HCT116 (cell line): ENCODE results near the gene ABHD16B.

ENCODE experiments used
- CTCF ChIP-seq, 3 experiments: fragments of 200-600 bp in 1 of 3; sonication (generic) in 1 of 3; IDR thresholded peaks in 2 of 3; conservative IDR thresholded peaks in 1 of 3; 2 replicates each; pipeline ENCODE4 v1.5.1; 2012 to 2017; ENCODE audit warnings: low read depth in 2 of 3, low read length in 2 of 3, antibody characterized with exemption in 1 of 3, borderline replicate concordance in 1 of 3, control low read depth in 1 of 3, mild to moderate bottlenecking in 1 of 3, mixed read lengths in 1 of 3, mixed run types in 1 of 3, moderate library complexity in 1 of 3; ENCODE audit not compliant: insufficient read depth in 1 of 3
- TF ChIP-seq, protein P1 (sequence below): IDR thresholded peaks from 2 replicates; pipeline ENCODE4 v1.6.1; 2012

- no peak for TF ChIP-seq CTCF (IDR thresholded peaks at IDR 0.05 in 2 of 3, conservative IDR thresholded peaks at IDR 0.05 in 1 of 3; ENCODE audit: borderline replicate concordance in 1 of 3, insufficient read depth in 1 of 3, low read depth in 2 of 3, low read length in 2 of 3)
- TF ChIP-seq, protein P1, sequence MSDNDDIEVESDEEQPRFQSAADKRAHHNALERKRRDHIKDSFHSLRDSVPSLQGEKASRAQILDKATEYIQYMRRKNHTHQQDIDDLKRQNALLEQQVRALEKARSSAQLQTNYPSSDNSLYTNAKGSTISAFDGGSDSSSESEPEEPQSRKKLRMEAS, result no peak
Observed at GRCh38 chr20:63889241-63890200, 28.2 kb downstream of the ABHD16B start.
